HG03196 (cell line): ENCODE results near the gene CFAP20.
A peak's percentile ranks its signal among the peaks of the same experiment; 100 is the strongest.

Experiments
- ATAC-seq: cut with Tn5 transposase; IDR thresholded peaks from one replicate; pipeline ENCODE4 v1.9.1; 2021; ENCODE audit not compliant: unreplicated experiment

Gene CFAP20

GRCh38 chr16:58129097-58129936, at the start of gene CFAP20:
TSS of gene CFAP20 (minus strand) at chr16:58129381. CDS start at chr16:58129115, 266 bp downstream.
- ATAC-seq, result peak; percentile 83

DNA sequence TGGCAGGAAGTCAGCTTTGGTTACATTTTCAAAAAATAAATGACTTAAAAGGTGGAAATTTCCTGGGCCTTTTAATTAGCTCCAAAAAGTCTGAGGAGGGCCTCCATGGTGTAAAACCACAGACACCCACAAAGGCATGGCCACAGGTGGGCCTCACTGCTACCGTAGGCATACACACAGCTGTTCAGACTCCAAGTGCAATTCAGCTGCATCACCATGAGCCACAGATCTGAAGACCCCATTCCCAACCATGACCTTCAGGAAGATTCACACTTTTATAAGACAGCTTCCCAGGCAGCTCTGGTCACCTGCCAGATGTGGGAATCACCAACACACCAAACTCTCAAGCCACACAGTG, 48.2 kb upstream of the CFAP20 start:
- no peak for ATAC-seq

DNA sequence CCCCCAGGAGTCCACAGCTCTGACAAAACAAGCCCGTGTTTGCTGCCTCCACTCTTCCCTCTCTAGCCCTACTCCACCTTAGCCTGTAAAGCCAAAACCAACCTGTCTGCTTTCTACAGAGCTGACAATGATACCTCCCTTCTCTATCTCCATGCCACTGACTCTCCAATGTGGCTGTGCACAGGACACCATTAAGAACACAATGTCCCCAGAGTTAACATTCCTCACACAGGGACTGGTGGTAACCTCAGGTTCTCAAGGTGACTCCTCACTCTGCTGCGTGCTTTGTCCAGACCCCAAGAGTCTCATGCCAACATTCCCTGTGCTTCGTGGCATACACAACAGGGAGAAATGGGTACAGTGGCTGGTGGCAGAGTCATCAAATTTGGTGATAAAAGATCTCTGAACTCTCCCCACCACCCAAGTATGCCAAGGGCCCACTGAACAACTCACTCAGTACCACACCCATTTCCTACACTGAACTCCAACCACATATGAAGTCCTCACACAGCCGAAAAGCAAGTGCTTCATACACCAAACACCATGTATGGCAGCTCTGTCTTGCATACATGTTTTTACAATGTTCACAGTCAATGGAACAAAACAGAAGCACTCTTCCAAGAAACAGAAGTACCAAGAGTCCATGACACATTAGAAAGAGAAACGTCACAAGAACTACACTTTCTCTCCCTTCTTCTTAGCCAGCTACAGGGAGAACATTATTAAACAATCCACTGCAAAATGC, 47.6 kb upstream of the CFAP20 start:
- ATAC-seq, result no peak

DNA sequence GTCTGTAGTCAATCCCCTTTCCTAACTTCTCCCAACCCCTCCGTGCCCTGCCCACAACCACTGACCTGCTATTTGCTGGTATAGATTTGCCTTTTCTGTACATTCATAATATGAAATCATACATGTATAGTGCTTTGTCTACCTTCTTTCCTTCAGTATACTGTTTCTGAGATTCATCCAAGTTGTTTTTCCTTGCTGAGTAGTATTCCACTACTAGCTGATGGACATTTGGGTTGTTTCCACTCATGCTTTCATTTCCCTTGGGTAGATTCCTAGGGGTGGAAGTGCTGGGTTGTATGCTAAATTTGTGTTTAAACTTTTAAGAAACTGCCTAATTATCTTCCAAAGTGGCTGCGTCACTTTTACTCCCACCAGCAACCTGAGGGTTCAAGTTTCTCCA, 41.0 kb upstream of the CFAP20 start:
- no peak for ATAC-seq

- no peak for ATAC-seq
These were observed 31.7 kb upstream of the CFAP20 start for GRCh38 chr16:58160855-58161254.

- no peak for ATAC-seq
These were observed 29.5 kb upstream of the CFAP20 start for GRCh38 chr16:58158725-58159124.

GRCh38 chr16:58157951-58158540, 28.9 kb upstream of the CFAP20 start:
- ATAC-seq, result no peak

- ATAC-seq, result no peak
These were observed 28.1 kb upstream of the CFAP20 start for GRCh38 chr16:58157239-58157638.

- no peak for ATAC-seq
These were observed 26.7 kb upstream of the CFAP20 start for GRCh38 chr16:58155839-58156238.

GRCh38 chr16:58154345-58154744, 25.2 kb upstream of the CFAP20 start:
- ATAC-seq, result no peak

DNA sequence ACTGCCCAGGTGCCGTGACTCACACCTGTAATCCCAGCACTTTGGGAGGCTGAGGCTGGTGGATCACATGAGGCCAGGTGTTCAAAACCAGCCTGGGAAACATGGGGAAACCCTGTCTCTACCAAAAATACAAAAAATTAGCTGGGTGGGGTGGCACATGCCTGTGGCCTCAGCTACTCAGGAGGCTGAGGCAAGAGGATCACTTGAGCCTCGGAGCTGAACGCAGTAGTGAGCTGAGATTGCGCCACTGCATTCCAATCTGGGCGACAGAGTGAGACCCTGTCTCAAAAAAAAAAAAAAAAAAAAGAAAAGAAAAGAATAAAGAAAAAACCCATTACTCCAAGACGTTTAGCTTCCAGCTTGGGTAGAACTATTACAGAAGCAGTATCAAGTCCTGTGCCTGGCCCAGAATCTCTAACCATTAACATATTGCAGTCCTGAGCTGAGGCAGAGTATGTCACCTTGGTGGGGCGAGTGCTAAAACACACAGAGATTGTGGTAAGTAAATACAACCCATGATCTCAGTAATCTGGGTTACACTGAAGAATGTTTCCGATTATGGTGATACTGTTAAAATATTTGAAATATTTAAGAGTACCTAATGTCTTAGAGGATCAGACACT, 23.2 kb upstream of the CFAP20 start:
- no peak for ATAC-seq

DNA sequence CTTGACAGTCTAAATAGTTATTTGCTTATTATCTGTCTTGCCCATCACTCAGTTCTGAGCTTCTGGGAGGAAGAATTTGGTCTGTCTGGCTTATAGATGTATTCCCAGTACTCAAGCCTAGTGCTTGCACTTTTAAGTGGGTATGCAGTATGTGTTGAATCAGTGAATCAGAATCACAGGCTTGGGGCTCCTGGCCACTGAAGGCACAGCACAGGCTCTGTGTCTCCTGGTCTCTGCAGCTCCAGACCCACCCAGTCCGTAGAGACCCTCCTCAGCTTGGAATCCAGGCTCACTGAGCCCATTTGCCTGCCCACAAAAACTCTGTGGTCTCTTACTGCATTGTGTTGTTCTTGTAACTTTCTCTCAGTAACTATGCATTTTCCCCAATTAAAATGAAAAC, 19.3 kb upstream of the CFAP20 start:
- no peak for ATAC-seq

- ATAC-seq, result no peak
These were observed 18.9 kb upstream of the CFAP20 start for GRCh38 chr16:58148099-58148498.

DNA sequence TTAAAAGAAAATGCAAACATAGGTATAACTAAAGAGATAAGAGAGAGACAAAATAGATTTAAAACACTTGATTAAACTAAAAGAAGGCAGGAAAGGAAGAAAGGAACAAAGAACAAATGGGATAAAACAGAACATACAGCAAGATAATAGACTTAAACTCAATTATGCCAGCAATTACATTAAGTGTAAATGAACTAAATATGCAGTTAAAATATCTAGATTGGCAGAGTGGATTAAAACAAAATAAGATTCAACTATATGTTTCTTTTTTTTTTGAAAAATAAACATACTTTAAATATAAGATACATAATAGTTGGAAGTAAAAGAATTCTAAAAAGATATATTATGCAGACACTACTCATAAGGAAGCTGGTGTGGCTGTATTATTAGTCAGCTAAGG, 9.7 kb upstream of the CFAP20 start:
- ATAC-seq, result no peak

DNA sequence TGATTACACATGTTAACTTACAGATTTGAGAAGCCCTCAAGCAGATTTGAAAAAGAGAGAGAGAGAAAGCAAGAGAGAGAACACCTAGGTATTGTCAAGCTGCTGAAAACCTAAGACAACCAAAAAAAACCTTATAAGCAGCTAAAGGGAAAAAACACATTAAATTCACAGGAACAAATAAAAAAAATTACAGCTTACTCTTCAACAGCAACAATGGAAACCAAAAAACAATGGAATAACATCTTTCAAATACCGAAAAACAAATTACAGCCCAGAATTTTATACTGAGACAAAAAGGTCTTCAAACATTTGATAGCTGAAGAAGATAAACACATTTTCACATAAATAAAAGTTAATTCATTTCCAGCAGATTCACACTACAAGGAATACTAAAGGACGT, 8.4 kb upstream of the CFAP20 start:
- no peak for ATAC-seq

DNA sequence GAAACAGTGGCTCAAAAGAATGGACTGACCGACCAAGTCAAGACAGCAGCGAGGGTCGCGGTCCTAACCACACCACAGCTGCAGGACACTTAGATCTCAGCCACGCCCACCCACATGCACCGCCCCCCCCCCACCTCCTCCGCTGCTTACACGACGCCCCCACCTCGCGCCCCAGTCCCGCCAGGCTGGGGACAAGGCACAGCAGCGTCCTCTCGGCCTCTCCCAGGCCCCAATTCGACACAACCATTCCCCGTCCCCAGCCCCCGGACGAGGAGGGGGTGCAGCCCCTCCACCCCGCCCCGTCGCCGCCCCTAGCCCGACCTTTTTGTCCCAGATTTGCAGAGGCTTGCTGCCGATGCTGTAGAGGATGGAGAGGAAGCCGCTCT, 477 bp downstream of the CFAP20 start:
- ATAC-seq, result no peak

DNA sequence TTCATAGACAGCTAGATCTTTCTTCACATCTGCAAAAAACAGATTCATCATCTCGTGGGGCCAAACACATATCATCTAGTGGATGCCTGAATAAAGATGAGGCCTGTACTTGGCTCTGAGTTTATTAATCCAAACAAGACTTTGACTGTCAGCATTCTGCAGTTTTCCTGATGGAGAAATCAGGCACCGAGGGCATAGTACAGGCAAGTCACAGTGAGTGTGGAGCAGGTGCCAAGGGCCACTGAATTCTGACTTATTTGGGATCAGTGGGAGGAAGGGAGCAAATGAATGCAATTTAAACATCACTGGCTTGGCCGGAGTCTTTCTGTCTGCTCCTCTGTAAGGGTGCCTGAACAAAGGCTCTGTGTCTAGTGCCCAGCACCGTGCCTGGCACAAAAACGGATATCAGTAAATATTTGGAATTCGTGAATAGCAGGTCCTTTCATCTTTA, 975 bp downstream of the CFAP20 start:
- ATAC-seq, result no peak

GRCh38 chr16:58127634-58128033, 1.5 kb downstream of the CFAP20 start:
- ATAC-seq, result no peak

DNA sequence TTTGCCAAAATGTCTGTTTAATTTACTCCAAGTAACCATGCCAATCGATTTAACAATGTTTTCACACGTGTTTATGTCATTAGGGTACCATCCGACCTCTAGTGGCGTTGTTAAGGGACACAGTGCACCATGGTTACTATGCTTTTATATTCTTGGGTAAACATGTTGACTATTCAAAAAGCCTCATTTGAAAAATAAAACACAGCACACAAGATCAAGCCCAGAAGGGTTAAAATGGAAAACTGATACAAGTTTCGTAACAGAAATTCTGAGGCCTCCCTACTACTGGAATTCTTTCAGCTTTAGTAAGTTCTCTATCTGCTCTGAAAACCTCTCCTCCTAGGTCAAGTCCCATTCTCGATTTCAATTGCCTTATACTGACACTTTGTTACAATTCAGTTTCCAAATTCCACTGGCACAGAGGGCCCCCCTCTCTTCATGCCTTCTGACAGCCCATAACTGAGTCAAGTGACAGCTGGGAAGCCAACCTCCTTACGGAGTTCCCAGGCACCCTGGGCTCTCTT, 2.1 kb downstream of the CFAP20 start:
- ATAC-seq, result no peak

DNA sequence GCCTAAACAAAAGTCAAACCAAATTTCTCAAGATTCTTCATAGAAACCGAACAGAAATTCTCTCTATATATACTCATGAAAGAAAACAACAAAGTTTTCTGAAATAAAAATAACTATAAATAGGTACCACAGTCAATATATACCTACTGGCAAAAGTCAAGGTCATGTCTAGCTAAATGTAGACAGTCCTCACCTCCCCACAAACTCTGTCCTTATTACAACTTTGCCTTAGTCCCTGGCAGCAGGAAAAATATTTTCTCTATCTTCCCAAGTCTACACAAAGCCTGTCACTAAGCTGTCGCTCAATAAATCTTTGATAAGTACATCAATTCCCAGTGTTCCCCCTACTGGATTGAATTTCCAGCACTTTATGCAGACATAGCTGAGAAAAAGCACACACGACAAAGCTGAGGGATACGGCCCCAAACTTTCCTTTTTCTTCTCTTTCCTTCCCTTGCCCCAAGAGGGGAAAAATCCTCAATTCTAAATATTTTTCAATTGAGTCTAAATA, 2.7 kb downstream of the CFAP20 start:
- no peak for ATAC-seq

GRCh38 chr16:58125781-58126335, 3.3 kb downstream of the CFAP20 start:
- ATAC-seq, result no peak
